HepG2 (cell line): ENCODE results near the gene ECPAS. TPM values are rescaled to one million over a fixed set of nuclear protein-coding genes. Genes with fewer than 3 reads are reported as not detected.
A peak's percentile ranks its signal among the peaks of the same experiment; 100 is the strongest.

ENCODE experiments used
- CENPX ChIP-seq: sonication (generic); formaldehyde crosslinking; IDR thresholded peaks from 2 replicates; pipeline ENCODE4 v1.9.0; 2021; ENCODE audit warnings: mild to moderate bottlenecking, missing genetic modification reagents, moderate library complexity
- CREB1 ChIP-seq, 2 experiments: fragments of 450-650 bp in 1 of 2; IDR thresholded peaks; 2 replicates each; pipeline ENCODE4 v1.6.1; 2016 to 2017; ENCODE audit warnings: control low read depth in 1 of 2, mild to moderate bottlenecking in 1 of 2, missing compliant biosample characterization in 1 of 2, missing genetic modification characterization in 1 of 2
- DMAP1 ChIP-seq: IDR thresholded peaks from 2 replicates; pipeline ENCODE4 v1.6.1; 2016
- ELF3 ChIP-seq: IDR thresholded peaks from 2 replicates; pipeline ENCODE4 v1.6.1; 2016; ENCODE audit warnings: missing genetic modification reagents, missing compliant biosample characterization
- EP300 ChIP-seq, 3 experiments: sonication (generic) in 1 of 3; formaldehyde crosslinking in 1 of 3; IDR thresholded peaks; 2 replicates each; pipeline versions ENCODE4 v1.5.1 to v1.6.1; 2011 to 2020; ENCODE audit warnings: low read depth in 2 of 3, low read length in 2 of 3, borderline replicate concordance in 1 of 3, improper control_type of control experiment in 1 of 3, mild to moderate bottlenecking in 1 of 3, missing genetic modification reagents in 1 of 3, moderate library complexity in 1 of 3
- ETV6 ChIP-seq: sonication (generic); formaldehyde crosslinking; conservative IDR thresholded peaks from 2 replicates; pipeline ENCODE4 v1.4.0; 2020; ENCODE audit warnings: missing genetic modification reagents
- FOXO1 ChIP-seq: sonication (generic); formaldehyde crosslinking; IDR thresholded peaks from 2 replicates; pipeline ENCODE4 v1.4.0; 2020; ENCODE audit warnings: missing genetic modification reagents
- GATAD2A ChIP-seq: IDR thresholded peaks from 2 replicates; pipeline ENCODE4 v1.6.1; 2016
- HDAC1 ChIP-seq: sonication (generic); formaldehyde crosslinking; IDR thresholded peaks from 2 replicates; pipeline ENCODE4 v1.5.1; 2020; ENCODE audit warnings: mild to moderate bottlenecking, missing genetic modification reagents
- HHEX ChIP-seq: IDR thresholded peaks from 2 replicates; pipeline ENCODE4 v1.6.1; 2016; ENCODE audit warnings: control low read depth
- HNF4A ChIP-seq: sonication (generic); formaldehyde crosslinking; IDR thresholded peaks from 2 replicates; pipeline ENCODE4 v1.4.0; 2020; ENCODE audit warnings: missing genetic modification reagents
- MED1 ChIP-seq: sonication (generic); formaldehyde crosslinking; IDR thresholded peaks from 2 replicates; pipeline ENCODE4 v1.4.0; 2020; ENCODE audit warnings: missing genetic modification reagents
- MIER3 ChIP-seq: IDR thresholded peaks from 2 replicates; pipeline ENCODE4 v1.6.1; 2016; ENCODE audit warnings: missing compliant biosample characterization, borderline replicate concordance
- MIXL1 ChIP-seq: IDR thresholded peaks from 2 replicates; pipeline ENCODE4 v1.6.1; 2016
- NFYB ChIP-seq: sonication (generic); formaldehyde crosslinking; IDR thresholded peaks from 2 replicates; pipeline ENCODE4 v1.4.0; 2020; ENCODE audit warnings: missing genetic modification reagents
- NR2F2 ChIP-seq: IDR thresholded peaks from 2 replicates; pipeline ENCODE4 v1.6.1; 2012; ENCODE audit warnings: low read depth, inconsistent platforms, borderline replicate concordance
- PITX1 ChIP-seq: sonication (generic); formaldehyde crosslinking; IDR thresholded peaks from 2 replicates; pipeline ENCODE4 v1.5.1; 2020; ENCODE audit warnings: mild to moderate bottlenecking, missing genetic modification reagents
- REXO4 ChIP-seq: sonication (generic); formaldehyde crosslinking; IDR thresholded peaks from 2 replicates; pipeline ENCODE4 v1.8.0; 2022; ENCODE audit warnings: missing genetic modification reagents, mild to moderate bottlenecking, borderline replicate concordance
- RXRB ChIP-seq: IDR thresholded peaks from 2 replicates; pipeline ENCODE4 v1.6.1; 2016; ENCODE audit warnings: borderline replicate concordance, missing genetic modification reagents, missing compliant biosample characterization
- TCF7 ChIP-seq: sonication (generic); IDR thresholded peaks from 2 replicates; pipeline ENCODE4 v1.6.1; 2016; ENCODE audit warnings: antibody characterized with exemption, low read depth
- ZBTB20 ChIP-seq: sonication (generic); formaldehyde crosslinking; IDR thresholded peaks from 2 replicates; pipeline ENCODE4 v1.8.1; 2023; ENCODE audit warnings: missing genetic modification reagents, low read depth, mild to moderate bottlenecking, borderline replicate concordance
- ZNF317 ChIP-seq: sonication (generic); formaldehyde crosslinking; IDR thresholded peaks from 2 replicates; pipeline ENCODE4 v1.5.0; 2020; ENCODE audit warnings: mild to moderate bottlenecking, missing genetic modification reagents
- ZNF335 ChIP-seq: sonication (generic); formaldehyde crosslinking; IDR thresholded peaks from 2 replicates; pipeline ENCODE4 v1.4.0; 2020; ENCODE audit warnings: missing genetic modification reagents
- polyA plus RNA-seq, 8 experiments: library from polyadenylated mRNA; depleted of rRNA in 3 of 8; stranded (reverse) in 7 of 8; unstranded in 1 of 8; fragments of >200 nt; fragmentation: Illumina TruSeq in 4 of 8; extraction: Trizol in 4 of 8; gene quantifications; 2 replicates each; pipeline versions ENCODE4 v1.2.1 to v1.2.3, GENCODE V29; 2011 to 2016; ENCODE audit warnings: low read depth in 4 of 8, missing spikeins in 1 of 8, mixed read lengths in 1 of 8; ENCODE audit not compliant: insufficient read depth in 1 of 8
- total RNA-seq, 5 experiments: library from RNA; depleted of rRNA; stranded (reverse); fragments of >200 nt; fragmentation: Illumina TruSeq; extraction: Trizol; gene quantifications; 2 replicates each; pipeline ENCODE4 v1.2.3, GENCODE V29; 2016; ENCODE audit warnings: low read depth in 1 of 5
- TF ChIP-seq, protein P1 (sequence below): sonication (generic); formaldehyde crosslinking; IDR thresholded peaks from 2 replicates; pipeline ENCODE4 v1.5.0; 2020; ENCODE audit warnings: mild to moderate bottlenecking, low read depth, missing genetic modification reagents, borderline replicate concordance
- TF ChIP-seq, protein P2 (sequence below), 2 experiments: sonication (generic) in 1 of 2; formaldehyde crosslinking in 1 of 2; IDR thresholded peaks; 2 replicates each; pipeline versions ENCODE4 v1.4.0 to v1.6.1; 2016 to 2020; ENCODE audit warnings: borderline replicate concordance in 1 of 2, low read depth in 1 of 2, mild to moderate bottlenecking in 1 of 2, missing genetic modification reagents in 1 of 2
- TF ChIP-seq, protein P3 (sequence below): sonication (generic); formaldehyde crosslinking; IDR thresholded peaks from 2 replicates; pipeline ENCODE4 v1.4.0; 2020; ENCODE audit warnings: missing genetic modification reagents

The ECPAS gene
- total and polyA plus RNA-seq, 2 of the 13 experiments (the other 11 are each of a cell fraction or from before 2014, with no cell fraction given): 35.3 to 58.0 TPM

DNA sequence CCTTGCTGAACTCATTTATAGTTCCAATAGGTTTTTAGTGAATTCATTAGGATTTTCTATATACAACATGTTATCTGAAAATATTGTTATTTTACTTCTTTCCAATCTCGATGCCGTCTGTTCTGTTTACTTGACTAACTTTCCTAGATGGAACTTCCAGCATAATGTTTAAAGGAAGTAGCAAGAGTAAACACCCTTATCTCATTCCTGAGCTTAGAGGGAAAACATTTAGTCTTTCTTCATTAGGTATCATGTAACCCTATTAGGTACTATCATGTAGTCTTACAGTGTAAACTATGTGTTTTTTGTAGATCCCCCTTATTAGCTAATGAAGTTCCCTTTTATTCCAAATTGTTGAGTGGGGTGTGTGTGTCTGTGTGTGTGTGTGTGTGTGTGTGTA lies 131.6 kb downstream of the ECPAS start (continued):
- TF ChIP-seq NR2F2 (0 out of 2 replicates have a peak, but pooled peaks have one; percentile 40), EP300 (IDR thresholded peaks at IDR 0.05; ENCODE audit: low read depth in 2 of 2, low read length in 2 of 2) (peak in 1 of 2 experiments; percentile 59; a peak in 1 of 4 replicates), EP300 (CRISPR knock-in tag; IDR thresholded peaks at IDR 0.05; ENCODE audit: borderline replicate concordance) (no peak), GATAD2A (CRISPR knock-in tag) (peak; percentile 48), MIER3 (CRISPR knock-in tag) (no peak), CENPX (CRISPR knock-in tag) (no peak), RXRB (CRISPR knock-in tag) (peak; percentile 26; the same call in 1 of the 2 replicates), ZNF335 (CRISPR knock-in tag) (no peak), FOXO1 (CRISPR knock-in tag) (peak; percentile 47; the same call in 1 of the 2 replicates), ZNF317 (no peak), TCF7 (peak; percentile 45; the same call in 1 of the 2 replicates), MIXL1 (CRISPR knock-in tag) (peak; percentile 84), REXO4 (no peak), ZBTB20 (CRISPR knock-in tag) (peak; percentile 98; the same call in 1 of the 2 replicates), NFYB (CRISPR knock-in tag) (no peak), DMAP1 (no peak), HHEX (peak; percentile 90), ETV6 (no peak), HNF4A (CRISPR knock-in tag) (0 out of 2 replicates have a peak, but pooled peaks have one; percentile 10), ELF3 (CRISPR knock-in tag) (peak; percentile 60; the same call in 1 of the 2 replicates), CREB1 (IDR thresholded peaks at IDR 0.05) (no peak), CREB1 (CRISPR knock-in tag; IDR thresholded peaks at IDR 0.05) (0 out of 2 replicates have a peak, but pooled peaks have one; percentile 37), HDAC1 (CRISPR knock-in tag) (0 out of 2 replicates have a peak, but pooled peaks have one; percentile 20), MED1 (CRISPR knock-in tag) (peak; percentile 27; the same call in 1 of the 2 replicates), PITX1 (CRISPR knock-in tag) (no peak)
- TF ChIP-seq, protein P1, sequence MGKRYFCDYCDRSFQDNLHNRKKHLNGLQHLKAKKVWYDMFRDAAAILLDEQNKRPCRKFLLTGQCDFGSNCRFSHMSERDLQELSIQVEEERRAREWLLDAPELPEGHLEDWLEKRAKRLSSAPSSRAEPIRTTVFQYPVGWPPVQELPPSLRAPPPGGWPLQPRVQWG (CRISPR knock-in tag): no peak
- TF ChIP-seq, protein P2, sequence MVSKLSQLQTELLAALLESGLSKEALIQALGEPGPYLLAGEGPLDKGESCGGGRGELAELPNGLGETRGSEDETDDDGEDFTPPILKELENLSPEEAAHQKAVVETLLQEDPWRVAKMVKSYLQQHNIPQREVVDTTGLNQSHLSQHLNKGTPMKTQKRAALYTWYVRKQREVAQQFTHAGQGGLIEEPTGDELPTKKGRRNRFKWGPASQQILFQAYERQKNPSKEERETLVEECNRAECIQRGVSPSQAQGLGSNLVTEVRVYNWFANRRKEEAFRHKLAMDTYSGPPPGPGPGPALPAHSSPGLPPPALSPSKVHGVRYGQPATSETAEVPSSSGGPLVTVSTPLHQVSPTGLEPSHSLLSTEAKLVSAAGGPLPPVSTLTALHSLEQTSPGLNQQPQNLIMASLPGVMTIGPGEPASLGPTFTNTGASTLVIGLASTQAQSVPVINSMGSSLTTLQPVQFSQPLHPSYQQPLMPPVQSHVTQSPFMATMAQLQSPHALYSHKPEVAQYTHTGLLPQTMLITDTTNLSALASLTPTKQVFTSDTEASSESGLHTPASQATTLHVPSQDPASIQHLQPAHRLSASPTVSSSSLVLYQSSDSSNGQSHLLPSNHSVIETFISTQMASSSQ (IDR thresholded peaks at IDR 0.05; ENCODE audit: low read depth): 0 out of 2 replicates have a peak, but pooled peaks have one; percentile 46
- TF ChIP-seq, protein P2 (CRISPR knock-in tag; IDR thresholded peaks at IDR 0.05; ENCODE audit: borderline replicate concordance): no peak
- TF ChIP-seq, protein P3, sequence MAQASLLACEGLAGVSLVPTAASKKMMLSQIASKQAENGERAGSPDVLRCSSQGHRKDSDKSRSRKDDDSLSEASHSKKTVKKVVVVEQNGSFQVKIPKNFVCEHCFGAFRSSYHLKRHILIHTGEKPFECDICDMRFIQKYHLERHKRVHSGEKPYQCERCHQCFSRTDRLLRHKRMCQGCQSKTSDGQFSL (CRISPR knock-in tag): no peak
